Esophagus muscularis mucosa (tissue), 4 donors: ENCODE measurements around the gene CFB. TPM values are rescaled to one million over a fixed set of nuclear protein-coding genes. Genes with fewer than 3 reads are reported as not detected.
"Not testable (repeated sequence)": the region's sequence is repeated elsewhere in the genome, so short reads cannot be mapped to it uniquely, and the experiment has no call there.

Experiments
- DNase-seq: peaks from one replicate; pipeline ENCODE4 v3.0.0-alpha.2; 2017; ENCODE audit errors: extremely low spot score
- H3K27ac ChIP-seq, 4 donors: fragments of 200-600 bp; sonication (generic); replicated peaks in 1 of 4; 1 replicate in 3 of 4; 2 replicates in 1 of 4; pipeline ENCODE4 v1.5.1; 2016 to 2019; ENCODE audit warnings: mild to moderate bottlenecking in 1 of 4
- H3K27me3 ChIP-seq, 4 donors: fragments of 200-600 bp; sonication (generic); one replicate each; pipeline versions ENCODE4 v1.5.1 to v1.6.0; 2016 to 2019
- H3K36me3 ChIP-seq, 4 donors: fragments of 200-600 bp; sonication (generic); one replicate each; pipeline ENCODE4 v1.5.1; 2016 to 2019
- H3K4me1 ChIP-seq, 4 donors: fragments of 200-600 bp; sonication (generic); one replicate each; pipeline ENCODE4 v1.5.1; 2016 to 2019
- H3K4me3 ChIP-seq, 4 donors: fragments of 200-600 bp; sonication (generic); 1 replicate in 2 of 4; 2 replicates in 2 of 4; pipeline ENCODE4 v1.5.1; 2016 to 2019; ENCODE audit warnings: mild to moderate bottlenecking in 4 of 4, moderate library complexity in 1 of 4
- H3K9me3 ChIP-seq, 4 donors: fragments of 200-600 bp; sonication (generic); 1 replicate in 3 of 4; 2 replicates in 1 of 4; pipeline ENCODE4 v1.5.1; 2016 to 2019
- CTCF ChIP-seq, 3 experiments: fragments of 200-600 bp in 2 of 3; fragments of 450-650 bp in 1 of 3; sonication (generic) in 2 of 3; IDR thresholded peaks; one replicate each; pipeline ENCODE4 v1.5.1; 2017 to 2019; ENCODE audit warnings: antibody characterized with exemption in 3 of 3, mild to moderate bottlenecking in 2 of 3, moderate library complexity in 1 of 3
- EP300 ChIP-seq: sonication (generic); formaldehyde crosslinking; IDR thresholded peaks from one replicate; pipeline ENCODE4 v1.6.1; 2017; ENCODE audit warnings: antibody characterized with exemption
- POLR2A ChIP-seq: fragments of 450-650 bp; IDR thresholded peaks from one replicate; pipeline ENCODE4 v1.6.1; 2017; ENCODE audit warnings: antibody characterized with exemption, moderate library complexity, mild to moderate bottlenecking, low read depth
- POLR2AphosphoS5 ChIP-seq, 2 donors: sonication (generic); formaldehyde crosslinking; IDR thresholded peaks; one replicate each; pipeline ENCODE4 v1.6.1; 2017; ENCODE audit warnings: antibody characterized with exemption in 2 of 2
- WGBS: methylation state at CpG from one replicate; pipeline ENCODE4 v1.1.5; 2018; 5-methylcytosine and 5-hydroxymethylcytosine counted together
- intact Hi-C: fragments of 100-400 bp; cut with DNase I; formaldehyde crosslinking; loops from one replicate; pipeline ENCODE4 v1.15.1; 2023
- total RNA-seq, 4 donors: library from RNA; depleted of rRNA; stranded (reverse); fragments of >200 nt; gene quantifications; one replicate each; pipeline versions ENCODE4 v1.1.0 to v1.2.1, GENCODE V29; 2016

Gene CFB
- total RNA-seq, 4 donors from 2014 or later: 11.6 to 28.7 (median 12.7) TPM

- intact Hi-C loops: no loop called here
- Histone ChIP-seq H3K9me3 (no peaks in the 10 kb centered on the region), H3K27me3 (no peaks in the 10 kb centered on the region), H3K36me3 (no peaks in the 10 kb centered on the region), H3K4me3 (no peak overlapping the region), H3K4me1 (peaks cover 9 to 19% (median 16%) of the 10 kb centered on the region in 4 donors), H3K27ac (no peak overlapping the region)
- 62% methylated on average over 7 of the region's 7 CpGs for WGBS
- TF ChIP-seq CTCF (IDR thresholded peaks at IDR 0.05): no peak
- TF ChIP-seq POLR2A: no peak
- TF ChIP-seq EP300: no peak
- TF ChIP-seq POLR2AphosphoS5 (IDR thresholded peaks at IDR 0.05): no peak
- DNase-seq: no peak
Observed at GRCh38 chr6:31907158-31907813, 38.6 kb upstream of the CFB start.

DNA sequence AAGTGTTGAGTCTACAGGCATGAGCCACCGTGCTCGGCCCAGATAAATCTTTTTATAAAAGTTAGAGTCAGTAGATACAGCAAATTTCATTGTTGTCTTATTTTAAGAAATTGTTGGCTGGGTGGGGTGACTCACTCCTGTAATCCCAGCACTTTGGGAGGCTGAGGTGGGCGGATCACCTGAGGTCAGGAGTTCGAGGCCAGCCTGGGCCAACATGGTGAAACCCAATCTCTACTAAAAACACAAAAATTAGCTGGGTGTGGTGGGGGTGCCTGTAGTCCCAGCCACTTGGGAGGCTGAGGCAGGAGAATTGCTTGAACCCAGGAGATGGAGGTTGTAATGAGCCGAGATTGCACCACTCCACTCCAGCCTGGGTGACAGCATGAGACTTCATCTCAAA, 37.6 kb upstream of the CFB start:
- 94% methylated on average over 5 of the region's 5 CpGs for WGBS
- H3K4me1 ChIP-seq, H3K4me3 ChIP-seq, H3K36me3 ChIP-seq, H3K27me3 ChIP-seq, intact Hi-C loops, DNase-seq, H3K9me3 ChIP-seq, H3K27ac ChIP-seq: not testable (repeated sequence)

DNA sequence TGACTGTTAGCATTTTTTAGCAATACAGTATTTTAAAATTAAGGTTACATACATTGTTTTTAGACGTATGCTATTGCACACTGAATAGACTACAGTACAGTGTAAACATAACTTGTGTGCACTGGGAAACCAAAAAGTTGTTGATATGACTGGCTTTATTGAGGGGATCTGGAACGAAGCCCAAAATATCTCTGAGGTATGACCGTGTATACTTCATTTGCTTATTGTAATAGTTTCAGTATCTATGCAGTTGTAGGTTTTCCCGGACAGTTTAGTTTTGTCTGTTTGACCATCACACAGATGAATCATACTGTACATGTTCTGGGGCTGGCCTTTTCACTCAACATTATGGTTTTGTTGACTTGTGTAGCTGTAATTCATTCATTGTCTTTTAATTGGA, 37.1 kb upstream of the CFB start:
- Histone ChIP-seq H3K4me1 (peaks cover 0 to 4% (median 2%) of the 10 kb centered on the region in 4 donors), H3K27me3 (no peaks in the 10 kb centered on the region), H3K36me3 (no peaks in the 10 kb centered on the region), H3K4me3 (no peak overlapping the region), H3K27ac (no peak overlapping the region), H3K9me3 (no peaks in the 10 kb centered on the region)
- WGBS: 41% methylated on average over 4 of the region's 4 CpGs
- DNase-seq: no peak
- intact Hi-C loops: no loop called here
- no peak for TF ChIP-seq CTCF (IDR thresholded peaks at IDR 0.05)
- TF ChIP-seq POLR2AphosphoS5 (IDR thresholded peaks at IDR 0.05): no peak
- no peak for TF ChIP-seq POLR2A
- TF ChIP-seq EP300: no peak

GRCh38 chr6:31909298-31909697, 36.6 kb upstream of the CFB start:
- H3K36me3 ChIP-seq, H3K27ac ChIP-seq, intact Hi-C loops, H3K9me3 ChIP-seq, H3K27me3 ChIP-seq, H3K4me3 ChIP-seq, H3K4me1 ChIP-seq, DNase-seq: not testable (repeated sequence)
- WGBS: 85% methylated on average over 7 of the region's 7 CpGs

DNA sequence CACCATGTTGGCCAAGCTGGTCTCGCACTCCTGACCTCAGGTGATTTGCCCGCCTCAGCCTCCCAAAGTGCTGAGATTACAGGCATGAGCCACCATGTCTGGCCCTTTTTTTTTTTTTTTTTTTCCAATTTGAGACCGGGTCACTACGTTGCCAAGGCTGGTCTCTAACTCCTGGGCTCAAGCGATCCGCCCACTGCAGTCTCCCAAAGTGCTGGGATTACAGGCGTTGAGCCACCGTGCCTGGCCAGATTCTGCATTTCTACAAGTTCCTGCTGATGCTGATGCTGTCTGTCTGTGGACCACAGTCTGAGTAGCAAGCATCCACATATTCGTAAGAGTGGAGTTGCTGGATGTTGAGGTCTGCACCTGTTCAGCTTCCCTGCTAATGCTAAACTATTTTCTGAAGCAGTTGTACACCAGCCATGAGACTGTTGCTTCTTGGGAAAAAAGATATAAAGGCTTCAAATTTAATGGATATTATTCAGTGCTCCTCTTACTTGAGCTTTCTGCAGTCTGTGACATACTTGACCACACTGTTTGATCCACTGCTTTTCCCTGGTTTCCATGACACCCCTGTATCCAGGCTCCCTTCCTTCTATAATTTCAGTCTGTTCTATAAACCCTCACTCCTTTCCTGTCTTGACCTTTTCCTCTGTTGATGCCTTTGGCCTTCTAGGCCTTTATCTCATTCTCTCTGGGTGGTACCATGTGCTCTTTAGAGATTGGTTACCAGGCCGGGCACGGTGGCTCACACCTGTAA, 33.9 kb upstream of the CFB start:
- H3K27ac ChIP-seq: no peak overlapping the region
- TF ChIP-seq CTCF (IDR thresholded peaks at IDR 0.05) (no peak), EP300 (no peak)
- H3K27me3 ChIP-seq: no peaks in the 10 kb centered on the region
- WGBS: 81% methylated on average over 11 of the region's 11 CpGs
- H3K9me3 ChIP-seq: no peaks in the 10 kb centered on the region
- H3K36me3 ChIP-seq: no peaks in the 10 kb centered on the region
- intact Hi-C loops: no loop called here
- H3K4me1 ChIP-seq: no peaks in the 10 kb centered on the region
- no peak for DNase-seq
- no peak overlapping the region for H3K4me3 ChIP-seq

DNA sequence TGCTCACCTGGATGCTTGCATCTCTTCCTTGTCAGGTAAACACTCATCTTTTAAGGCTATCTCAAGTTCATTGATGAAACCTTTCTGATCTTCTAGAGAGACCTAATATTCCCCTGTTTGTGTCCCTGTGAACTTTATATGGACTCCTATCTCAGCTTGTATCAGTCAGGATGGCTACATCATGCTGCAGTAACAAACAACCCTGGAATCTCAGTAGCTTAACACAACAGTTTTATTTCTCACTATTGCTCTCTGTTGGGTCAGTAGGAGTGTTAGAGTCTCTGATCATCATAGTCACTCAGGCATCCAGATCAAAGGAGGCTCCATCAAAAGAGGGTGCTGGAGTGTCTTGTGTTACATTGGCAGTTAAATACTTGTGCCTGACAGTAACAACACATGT, 30.5 kb upstream of the CFB start:
- H3K4me3 ChIP-seq: no peak overlapping the region
- no peak overlapping the region for H3K27ac ChIP-seq
- no peak for DNase-seq
- intact Hi-C loops: no loop called here
- H3K36me3 ChIP-seq: no peaks in the 10 kb centered on the region
- no peaks in the 10 kb centered on the region for H3K4me1 ChIP-seq
- H3K9me3 ChIP-seq: no peaks in the 10 kb centered on the region
- no peak for TF ChIP-seq EP300
- TF ChIP-seq POLR2A: no peak
- no peak for TF ChIP-seq CTCF (IDR thresholded peaks at IDR 0.05)
- no peak for TF ChIP-seq POLR2AphosphoS5 (IDR thresholded peaks at IDR 0.05)
- no peaks in the 10 kb centered on the region for H3K27me3 ChIP-seq
